ENCODE results near the gene ABCD1.
"Not testable (repeated sequence)": the region's sequence is repeated elsewhere in the genome, so short reads cannot be mapped to it uniquely, and the experiment has no call there.

The ABCD1 gene

DNA sequence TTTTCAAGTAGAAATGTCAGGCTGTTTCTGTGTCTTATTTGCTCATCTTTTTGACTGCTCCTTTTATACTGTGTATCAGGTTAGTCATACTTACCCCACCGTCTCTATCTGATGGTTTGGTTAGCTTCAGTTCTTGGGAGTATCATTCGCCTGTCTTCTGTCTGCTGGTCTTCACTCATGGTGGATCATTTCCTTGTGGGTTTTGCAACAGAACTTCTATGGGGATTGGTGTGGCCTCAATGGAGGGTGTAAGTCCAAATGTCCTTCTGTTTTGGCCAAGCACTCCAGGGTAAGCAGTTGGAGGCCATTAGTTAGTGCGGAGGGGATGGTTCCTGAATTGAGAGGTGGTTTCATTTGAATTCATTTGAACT lies 7.2 kb downstream of the ABCD1 start:
- peaks cover 32% of the 10 kb centered on the region for H3K4me1 Mint-ChIP-seq
- H3K27me3 Mint-ChIP-seq: no peaks in the 10 kb centered on the region
- no peak for ATAC-seq
- H3K4me3 Mint-ChIP-seq: no peak overlapping the region
- H3K36me3 Mint-ChIP-seq (ENCODE audit: low read depth): peaks cover 10% of the 10 kb centered on the region
- no peaks in the 10 kb centered on the region for H3K9me3 Mint-ChIP-seq
- DNase-seq: no peak
- no peak overlapping the region for H3K27ac Mint-ChIP-seq

GRCh38 chrX:153732401-153732800 lies 7.7 kb downstream of the ABCD1 start:
- ATAC-seq (no peak), DNase-seq (no peak)
- peaks cover 28% of the 10 kb centered on the region for H3K4me1 Mint-ChIP-seq
- H3K36me3 Mint-ChIP-seq (ENCODE audit: low read depth): peaks cover 10% of the 10 kb centered on the region
- H3K27ac Mint-ChIP-seq: no peak overlapping the region
- H3K4me3 Mint-ChIP-seq: no peak overlapping the region
- H3K9me3 Mint-ChIP-seq: no peaks in the 10 kb centered on the region
- no peaks in the 10 kb centered on the region for H3K27me3 Mint-ChIP-seq

GRCh38 chrX:153733651-153734240 lies 9.1 kb downstream of the ABCD1 start:
- peaks cover 23% of the 10 kb centered on the region for H3K4me1 Mint-ChIP-seq
- H3K27me3 Mint-ChIP-seq: no peaks in the 10 kb centered on the region
- DNase-seq: no peak
- no peak for ATAC-seq
- no peaks in the 10 kb centered on the region for H3K9me3 Mint-ChIP-seq
- no peak overlapping the region for H3K27ac Mint-ChIP-seq
- H3K36me3 Mint-ChIP-seq (ENCODE audit: low read depth): peaks cover 10% of the 10 kb centered on the region
- H3K4me3 Mint-ChIP-seq: no peak overlapping the region

GRCh38 chrX:153734871-153735270 lies 10.2 kb downstream of the ABCD1 start:
- Mint-ChIP-seq H3K9me3 (no peaks in the 10 kb centered on the region), H3K36me3 (ENCODE audit: low read depth) (peaks cover 10% of the 10 kb centered on the region), H3K4me3 (no peak overlapping the region), H3K27ac (no peak overlapping the region), H3K27me3 (no peaks in the 10 kb centered on the region), H3K4me1 (peaks cover 26% of the 10 kb centered on the region)
- no peak for ATAC-seq
- no peak for DNase-seq

- peaks cover 30% of the 10 kb centered on the region for H3K4me1 Mint-ChIP-seq
- no peak overlapping the region for H3K4me3 Mint-ChIP-seq
- DNase-seq (no peak), ATAC-seq (peak; percentile 83)
- H3K27ac Mint-ChIP-seq: no peak overlapping the region
- no peaks in the 10 kb centered on the region for H3K9me3 Mint-ChIP-seq
- peaks cover 10% of the 10 kb centered on the region for H3K36me3 Mint-ChIP-seq (ENCODE audit: low read depth)
- no peaks in the 10 kb centered on the region for H3K27me3 Mint-ChIP-seq
These were observed 10.6 kb downstream of the ABCD1 start for GRCh38 chrX:153735274-153735673.

GRCh38 chrX:153736071-153736820 lies 11.6 kb downstream of the ABCD1 start:
- H3K27me3 Mint-ChIP-seq: no peaks in the 10 kb centered on the region

GRCh38 chrX:153736871-153737441 lies 12.3 kb downstream of the ABCD1 start:
- Mint-ChIP-seq H3K4me1 (peaks cover 23% of the 10 kb centered on the region), H3K27ac (no peak overlapping the region), H3K27me3 (no peaks in the 10 kb centered on the region), H3K36me3 (ENCODE audit: low read depth) (peaks cover 3% of the 10 kb centered on the region), H3K9me3 (no peaks in the 10 kb centered on the region), H3K4me3 (no peak overlapping the region)
- ATAC-seq (no peak), DNase-seq (no peak)

More at GRCh38 chrX:153736071-153736820, 11.6 kb downstream of the ABCD1 start:
- Mint-ChIP-seq H3K36me3 (ENCODE audit: low read depth) (peaks cover 10% of the 10 kb centered on the region), H3K4me3 (no peak overlapping the region), H3K9me3 (no peaks in the 10 kb centered on the region), H3K4me1 (peaks cover 29% of the 10 kb centered on the region), H3K27ac (no peak overlapping the region)
- DNase-seq (no peak), ATAC-seq (no peak)

- DNase-seq: no peak
- peaks cover 22% of the 10 kb centered on the region for H3K4me1 Mint-ChIP-seq
- no peaks in the 10 kb centered on the region for H3K27me3 Mint-ChIP-seq
These were observed 13.5 kb downstream of the ABCD1 start for GRCh38 chrX:153738056-153738605.

DNA sequence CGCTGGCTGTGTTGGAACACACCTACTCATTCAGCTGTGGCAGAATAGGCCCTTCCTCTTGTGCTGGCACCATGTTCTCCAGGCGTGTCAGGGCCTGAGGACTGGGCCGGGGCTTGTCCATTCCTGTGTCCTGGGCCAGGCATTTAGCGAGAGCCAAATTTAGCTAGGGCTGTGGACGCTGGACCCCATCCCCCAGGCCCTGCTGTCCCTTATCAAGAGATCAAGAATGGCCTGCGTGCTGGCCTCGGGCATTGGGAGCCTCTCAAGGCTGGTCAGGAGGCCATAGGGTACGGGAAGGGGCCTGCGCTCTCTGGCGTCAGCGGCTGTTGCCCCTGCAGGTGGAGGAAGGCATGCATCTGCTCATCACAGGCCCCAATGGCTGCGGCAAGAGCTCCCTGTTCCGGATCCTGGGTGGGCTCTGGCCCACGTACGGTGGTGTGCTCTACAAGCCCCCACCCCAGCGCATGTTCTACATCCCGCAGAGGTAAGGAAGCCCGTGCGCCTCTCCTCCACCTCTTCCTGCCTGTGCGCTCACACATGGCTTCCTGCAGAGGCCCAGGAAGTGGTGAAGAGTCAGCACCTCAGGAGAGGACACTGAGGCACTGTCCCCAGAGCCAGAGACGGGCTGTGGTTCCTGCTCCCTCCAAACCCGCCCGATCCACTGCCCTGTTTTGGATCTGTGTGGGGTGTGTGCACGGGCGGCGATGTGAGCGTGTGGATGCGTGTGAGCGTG lies 15.3 kb downstream of the ABCD1 start:
- Mint-ChIP-seq H3K4me1 (peaks cover 23% of the 10 kb centered on the region), H3K27ac (no peak overlapping the region), H3K36me3 (ENCODE audit: low read depth) (no peaks in the 10 kb centered on the region), H3K4me3 (no peak overlapping the region), H3K9me3 (no peaks in the 10 kb centered on the region), H3K27me3 (peaks cover 4% of the 10 kb centered on the region)
- DNase-seq (no peak), ATAC-seq (peak; percentile 41)

More at GRCh38 chrX:153738056-153738605, 13.5 kb downstream of the ABCD1 start:
- H3K36me3 Mint-ChIP-seq (ENCODE audit: low read depth): no peaks in the 10 kb centered on the region
- no peak overlapping the region for H3K27ac Mint-ChIP-seq
- ATAC-seq: no peak
- H3K9me3 Mint-ChIP-seq: no peaks in the 10 kb centered on the region
- H3K4me3 Mint-ChIP-seq: no peak overlapping the region

DNA sequence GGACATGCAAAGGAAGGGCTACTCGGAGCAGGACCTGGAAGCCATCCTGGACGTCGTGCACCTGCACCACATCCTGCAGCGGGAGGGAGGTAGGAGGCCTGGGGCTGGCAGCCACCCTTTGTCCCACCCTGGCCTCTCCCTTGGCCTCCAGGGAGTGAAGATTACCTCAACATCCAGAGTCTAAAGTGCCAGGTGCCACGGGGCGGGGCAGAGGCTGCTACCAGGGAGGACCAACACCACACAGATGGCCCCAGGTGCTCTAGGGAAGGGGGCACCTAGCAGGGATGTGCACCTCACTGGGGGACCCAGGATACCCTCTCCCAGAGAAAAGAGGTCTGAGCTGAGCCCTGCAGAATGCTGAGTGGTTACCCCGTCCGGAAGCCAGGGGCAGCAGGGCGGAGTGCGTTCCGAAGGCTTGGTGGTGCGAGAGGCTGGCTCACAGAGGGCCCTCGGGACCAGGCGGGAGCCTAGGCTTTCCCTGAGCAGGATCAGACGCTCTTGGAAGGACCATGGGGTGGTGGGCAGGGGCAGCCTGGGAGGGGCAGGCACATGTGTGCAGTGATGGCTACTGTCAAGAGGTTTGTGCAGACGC lies 16.1 kb downstream of the ABCD1 start:
- H3K27ac Mint-ChIP-seq: no peak overlapping the region
- no peak overlapping the region for H3K4me3 Mint-ChIP-seq
- H3K36me3 Mint-ChIP-seq (ENCODE audit: low read depth): no peaks in the 10 kb centered on the region
- peaks cover 4% of the 10 kb centered on the region for H3K27me3 Mint-ChIP-seq
- DNase-seq (no peak), ATAC-seq (no peak)
- peaks cover 15% of the 10 kb centered on the region for H3K4me1 Mint-ChIP-seq
- no peaks in the 10 kb centered on the region for H3K9me3 Mint-ChIP-seq

GRCh38 chrX:153741446-153741845 lies 16.8 kb downstream of the ABCD1 start:
- no peak for ATAC-seq
- peaks cover 14% of the 10 kb centered on the region for H3K4me1 Mint-ChIP-seq
- H3K27ac Mint-ChIP-seq: no peak overlapping the region
- no peaks in the 10 kb centered on the region for H3K36me3 Mint-ChIP-seq (ENCODE audit: low read depth)
- no peak overlapping the region for H3K4me3 Mint-ChIP-seq
- H3K27me3 Mint-ChIP-seq: peaks cover 4% of the 10 kb centered on the region
- no peak for DNase-seq
- H3K9me3 Mint-ChIP-seq: no peaks in the 10 kb centered on the region

- H3K9me3 Mint-ChIP-seq; H3K27me3 Mint-ChIP-seq; ATAC-seq; H3K36me3 Mint-ChIP-seq (ENCODE audit: low read depth); DNase-seq; H3K27ac Mint-ChIP-seq; H3K4me3 Mint-ChIP-seq: not testable (repeated sequence)
- peaks cover 14% of the 10 kb centered on the region for H3K4me1 Mint-ChIP-seq
These were observed 17.5 kb downstream of the ABCD1 start for GRCh38 chrX:153742111-153742510.

GRCh38 chrX:153742796-153743467 lies 18.3 kb downstream of the ABCD1 start:
- H3K27ac Mint-ChIP-seq; H3K9me3 Mint-ChIP-seq; H3K36me3 Mint-ChIP-seq (ENCODE audit: low read depth); ATAC-seq; H3K4me3 Mint-ChIP-seq; H3K27me3 Mint-ChIP-seq; DNase-seq: not testable (repeated sequence)
- H3K4me1 Mint-ChIP-seq: peaks cover 14% of the 10 kb centered on the region
